H1 (cell line): ENCODE results near the gene SLC13A5. TPM values are rescaled to one million over a fixed set of nuclear protein-coding genes. Genes with fewer than 3 reads are reported as not detected.

Experiments
- CTCF ChIA-PET: fragments of 300-600 bp; sonication (Branson Sonifier 250); formaldehyde crosslinking; loops from one replicate; lab custom pipeline; 2021; ENCODE audit not compliant: partially characterized antibody; lab: Charles Lee
- POLR2A ChIA-PET: fragments of 300-600 bp; sonication (Branson Sonifier 250); formaldehyde crosslinking; loops from one replicate; lab custom pipeline; 2021; ENCODE audit warnings: inconsistent platforms; ENCODE audit not compliant: partially characterized antibody; lab: Charles Lee
- DNase-seq, 2 experiments: peaks; one replicate each; pipeline versions ENCODE4 v3.0.0 to v3.0.0-alpha.2; 2010 to 2022; ENCODE audit warnings: low spot score in 2 of 2, low read depth in 1 of 2, mixed read lengths in 1 of 2
- FAIRE-seq: peaks from 2 replicates; lab custom pipeline; 2011; peaks lifted over from hg19 to GRCh38; lab: Jason Lieb, UNC
- H2AFZ ChIP-seq: 2 replicates; pipeline ENCODE4 v1.8.1; 2012; ENCODE audit warnings: low read length, inconsistent platforms
- H2AK5ac ChIP-seq: 2 replicates; pipeline ENCODE4 v1.6.1; 2013; ENCODE audit warnings: low read depth, low read length
- H2BK120ac ChIP-seq: replicated peaks from 2 replicates; pipeline ENCODE3; 2013; ENCODE audit warnings: low read depth, low read length, inconsistent platforms
- H2BK12ac ChIP-seq: 2 replicates; pipeline ENCODE4 v1.6.1; 2013; ENCODE audit warnings: low read depth, low read length
- H2BK15ac ChIP-seq: 2 replicates; pipeline ENCODE4 v1.6.1; 2013; ENCODE audit warnings: low read length
- H2BK20ac ChIP-seq: 2 replicates; pipeline ENCODE4 v1.6.1; 2013; ENCODE audit warnings: low read length
- H2BK5ac ChIP-seq: 2 replicates; pipeline ENCODE4 v1.6.1; 2013; ENCODE audit warnings: low read depth, low read length
- H3K14ac ChIP-seq: 2 replicates; pipeline ENCODE4 v1.6.1; 2013; ENCODE audit warnings: inconsistent platforms; ENCODE audit not compliant: insufficient read length
- H3K18ac ChIP-seq: 2 replicates; pipeline ENCODE4 v1.6.1; 2013; ENCODE audit warnings: low read length; ENCODE audit errors: extremely low read depth
- H3K23ac ChIP-seq: 2 replicates; pipeline ENCODE4 v1.6.1; 2013; ENCODE audit warnings: inconsistent platforms; ENCODE audit not compliant: insufficient read length
- H3K23me2 ChIP-seq: 2 replicates; pipeline ENCODE4 v1.6.1; 2013; ENCODE audit warnings: low read depth, low read length
- H3K27ac ChIP-seq: 2 replicates; pipeline ENCODE4 v1.6.1; 2011; ENCODE audit warnings: low read depth, low read length, inconsistent platforms
- H3K27me3 ChIP-seq, 4 experiments: replicated peaks in 1 of 4; 1 replicate in 1 of 4; 2 replicates in 3 of 4; pipeline versions ENCODE4 v1.6.1 to v1.8.1; 2011 to 2013; ENCODE audit warnings: low read length in 3 of 4, mild to moderate bottlenecking in 3 of 4, inconsistent platforms in 2 of 4, mixed read lengths in 2 of 4, moderate library complexity in 1 of 4; ENCODE audit not compliant: control insufficient read depth in 3 of 4, insufficient read depth in 3 of 4; ENCODE audit errors: extremely low read depth in 1 of 4
- H3K36me3 ChIP-seq, 4 experiments: 2 replicates each; pipeline versions ENCODE4 v1.6.1 to v1.8.1; 2011 to 2013; ENCODE audit warnings: mild to moderate bottlenecking in 4 of 4, low read length in 3 of 4, moderate library complexity in 2 of 4, control low read depth in 1 of 4, inconsistent platforms in 1 of 4; ENCODE audit not compliant: insufficient read depth in 4 of 4, control insufficient read depth in 2 of 4
- H3K4ac ChIP-seq: replicated peaks from 2 replicates; pipeline ENCODE3; 2013; ENCODE audit warnings: low read length, low read depth, mixed read lengths, inconsistent platforms; ENCODE audit not compliant: insufficient read length
- H3K4me1 ChIP-seq, 4 experiments: replicated peaks in 1 of 4; 1 replicate in 1 of 4; 2 replicates in 3 of 4; pipeline versions ENCODE4 v1.6.1 to v1.8.1; 2011 to 2013; ENCODE audit warnings: low read length in 3 of 4, inconsistent platforms in 2 of 4, mixed read lengths in 1 of 4; ENCODE audit not compliant: insufficient read depth in 4 of 4, control insufficient read depth in 3 of 4
- H3K4me2 ChIP-seq, 2 experiments: 2 replicates each; pipeline versions ENCODE4 v1.6.1 to v1.8.1; 2011 to 2013; ENCODE audit warnings: low read depth in 2 of 2, low read length in 2 of 2, control low read depth in 1 of 2, inconsistent platforms in 1 of 2, mild to moderate bottlenecking in 1 of 2; ENCODE audit not compliant: insufficient read depth in 1 of 2
- H3K4me3 ChIP-seq, 4 experiments: fragments of 200-600, 300-600 bp in 1 of 4; sonication (generic), shearing (Covaris generic), sonication (Bioruptor Twin) in 1 of 4; 2 replicates each; pipeline versions ENCODE4 v1.5.1 to v1.8.1; 2011 to 2016; ENCODE audit warnings: low read length in 4 of 4, low read depth in 3 of 4, control low read depth in 2 of 4, inconsistent platforms in 2 of 4, mild to moderate bottlenecking in 2 of 4, mixed read lengths in 1 of 4, moderate library complexity in 1 of 4; ENCODE audit not compliant: insufficient read depth in 2 of 4; ENCODE audit errors: extremely low read depth in 1 of 4
- H3K56ac ChIP-seq: replicated peaks from 2 replicates; pipeline ENCODE3; 2013; ENCODE audit warnings: low read depth, mild to moderate bottlenecking, mixed read lengths, low read length, inconsistent platforms; ENCODE audit not compliant: insufficient read length
- H3K79me1 ChIP-seq: 2 replicates; pipeline ENCODE4 v1.6.1; 2013; ENCODE audit warnings: low read depth, low read length, control low read depth
- H3K79me2 ChIP-seq, 2 experiments: 2 replicates each; pipeline versions ENCODE4 v1.6.1 to v1.8.1; 2012 to 2013; ENCODE audit warnings: low read length in 2 of 2, mild to moderate bottlenecking in 2 of 2, inconsistent platforms in 1 of 2; ENCODE audit not compliant: insufficient read depth in 2 of 2, control insufficient read depth in 1 of 2
- H3K9ac ChIP-seq, 4 experiments: replicated peaks in 1 of 4; 1 replicate in 1 of 4; 2 replicates in 3 of 4; pipeline versions ENCODE4 v1.6.1 to v1.8.1; 2011 to 2013; ENCODE audit warnings: low read depth in 3 of 4, low read length in 3 of 4, control low read depth in 2 of 4, mild to moderate bottlenecking in 2 of 4, moderate library complexity in 2 of 4, inconsistent platforms in 1 of 4; ENCODE audit errors: extremely low read depth in 1 of 4
- H3K9me3 ChIP-seq, 2 experiments: 2 replicates each; pipeline versions ENCODE4 v1.6.1 to v1.8.1; 2012 to 2013; ENCODE audit warnings: mild to moderate bottlenecking in 2 of 2, moderate library complexity in 2 of 2, control low read depth in 1 of 2, inconsistent platforms in 1 of 2, low read depth in 1 of 2, low read length in 1 of 2, mixed read lengths in 1 of 2; ENCODE audit not compliant: insufficient read depth in 2 of 2
- H4K20me1 ChIP-seq, 2 experiments: replicated peaks in 1 of 2; 2 replicates each; pipeline versions ENCODE3 to v1.8.1; 2011 to 2013; ENCODE audit warnings: inconsistent platforms in 2 of 2, low read length in 2 of 2, mild to moderate bottlenecking in 1 of 2; ENCODE audit not compliant: insufficient read depth in 2 of 2, control insufficient read depth in 1 of 2
- H4K5ac ChIP-seq: 2 replicates; pipeline ENCODE4 v1.6.1; 2013; ENCODE audit warnings: low read length, low read depth, mixed read lengths, inconsistent platforms; ENCODE audit not compliant: insufficient read length
- H4K8ac ChIP-seq: 2 replicates; pipeline ENCODE4 v1.8.0; 2013; ENCODE audit warnings: mild to moderate bottlenecking, moderate library complexity, low read length, inconsistent platforms; ENCODE audit not compliant: insufficient read depth; ENCODE audit errors: extremely low read depth
- H4K91ac ChIP-seq: replicated peaks from 2 replicates; pipeline ENCODE3; 2013; ENCODE audit warnings: low read length, mixed read lengths, inconsistent platforms; ENCODE audit not compliant: insufficient read length
- CBX5 ChIP-seq: fragments of 300-800, 300-1000 bp; sonication (generic); IDR thresholded peaks from 2 replicates; pipeline ENCODE4 v1.7.1; 2016; ENCODE audit warnings: antibody characterized with exemption, low read length, low read depth
- CBX8 ChIP-seq: fragments of 300-800, 300-1000 bp; sonication (generic); IDR thresholded peaks from 2 replicates; pipeline ENCODE4 v1.7.1; 2016; ENCODE audit warnings: low read depth, low read length, borderline replicate concordance
- CHD2 ChIP-seq: IDR thresholded peaks from 2 replicates; pipeline ENCODE4 v1.6.1; 2012; ENCODE audit warnings: low read length, improper control_type of control experiment
- CREB1 ChIP-seq: IDR thresholded peaks from 2 replicates; pipeline ENCODE4 v1.6.1; 2012; ENCODE audit warnings: inconsistent platforms
- GTF2F1 ChIP-seq: IDR thresholded peaks from 2 replicates; pipeline ENCODE4 v1.6.1; 2012; ENCODE audit warnings: low read depth, low read length, improper control_type of control experiment, borderline replicate concordance
- KDM5A ChIP-seq: fragments of 200-600 bp; IDR thresholded peaks from 2 replicates; pipeline ENCODE4 v1.7.1; 2012; ENCODE audit warnings: mild to moderate bottlenecking, low read length, inconsistent platforms, mixed read lengths
- NANOG ChIP-seq: IDR thresholded peaks from 2 replicates; pipeline ENCODE4 v1.6.1; 2011; ENCODE audit warnings: low read length, low read depth, mild to moderate bottlenecking, inconsistent platforms; ENCODE audit not compliant: insufficient read depth, poor library complexity, severe bottlenecking
- POLR2AphosphoS5 ChIP-seq: IDR thresholded peaks from 2 replicates; pipeline ENCODE4 v1.6.1; 2011; ENCODE audit warnings: low read depth, low read length
- RNF2 ChIP-seq: fragments of 200-900, 300-1000 bp; sonication (generic); IDR thresholded peaks from 2 replicates; pipeline ENCODE4 v1.7.1; 2016; ENCODE audit warnings: borderline replicate concordance, low read depth, mild to moderate bottlenecking, antibody characterized with exemption, low read length; ENCODE audit not compliant: poor library complexity, severe bottlenecking; ENCODE audit errors: missing control alignments
- SIRT6 ChIP-seq: IDR thresholded peaks from one replicate; pipeline ENCODE4 v1.7.1; 2012; ENCODE audit warnings: low read length, inconsistent platforms
- SRF ChIP-seq: IDR thresholded peaks from 2 replicates; pipeline ENCODE4 v1.6.1; 2011; ENCODE audit warnings: mild to moderate bottlenecking, low read depth, low read length, moderate library complexity
- SUZ12 ChIP-seq: fragments of 200-600 bp; sonication (generic); IDR thresholded peaks from 2 replicates; pipeline ENCODE4 v1.6.1; 2012; ENCODE audit warnings: mild to moderate bottlenecking, inconsistent platforms, low read length, moderate library complexity, mixed read lengths
- TAF1 ChIP-seq: IDR thresholded peaks from 2 replicates; pipeline ENCODE4 v1.6.1; 2011; ENCODE audit warnings: mild to moderate bottlenecking, low read depth, low read length
- YY1 ChIP-seq: IDR thresholded peaks from 2 replicates; pipeline ENCODE4 v1.6.1; 2011; ENCODE audit warnings: low read depth, mild to moderate bottlenecking, low read length
- WGBS, 2 experiments: shearing (Covaris generic) in 1 of 2; methylation state at CpG; one replicate each; pipeline versions ENCODE4 v1.1.6 to v1.1.7; 2013 to 2015; ENCODE audit warnings: low lambda C conversion rate in 2 of 2, mixed read lengths in 2 of 2, inconsistent platforms in 1 of 2, low coverage in 1 of 2, missing lambda C conversion rate in 1 of 2; ENCODE audit not compliant: insufficient replicate concordance in 2 of 2, insufficient coverage in 1 of 2, insufficient read length in 1 of 2; ENCODE audit errors: extremely low coverage in 1 of 2, missing lambda C conversion rate in 1 of 2; 5-methylcytosine and 5-hydroxymethylcytosine counted together
- polyA plus RNA-seq, 7 experiments: library from polyadenylated mRNA; depleted of rRNA in 3 of 7; stranded (reverse) in 5 of 7; unstranded in 2 of 7; fragments of >200 nt in 5 of 7; fragments of 200-250 nt in 2 of 7; gene quantifications; 1 replicate in 5 of 7; 2 replicates in 1 of 7; 4 replicates in 1 of 7; pipeline versions ENCODE4 v1.2.1 to v1.2.3, GENCODE V29; 2011 to 2013; ENCODE audit warnings: missing spikeins in 2 of 7, mixed read lengths in 2 of 7
- total RNA-seq: library from RNA; stranded (reverse); fragmentation: NEBNext Ultra II Directional; extraction: Animal tissue kit (Norgen Biotek cat#: 25700); gene quantifications from 2 replicates; pipeline ENCODE4 v1.2.1, GENCODE V29; 2021

Gene SLC13A5
- total and polyA plus RNA-seq, 2 of the 8 experiments (the other 6 are each of a cell fraction or from before 2014, with no cell fraction given): 2.1 to 2.6 TPM

GRCh38 chr17:6708357-6708961, 4.7 kb downstream of the SLC13A5 start:
- Histone ChIP-seq H3K4ac (no peak overlapping the region), H2BK20ac (no peak overlapping the region), H4K8ac (no peak overlapping the region), H3K56ac (no peak overlapping the region), H3K27me3 (peaks cover 4 to 20% (median 17%) of the 10 kb centered on the region in 4 experiments), H3K18ac (no peak overlapping the region), H2BK15ac (no peak overlapping the region), H2BK120ac (no peak overlapping the region), H3K23me2 (peaks cover 11% of the 10 kb centered on the region; the same call in 1 of the 2 replicates), H3K9me3 (no peaks in the 10 kb centered on the region), H2AFZ (no peak overlapping the region), H3K9ac (no peak overlapping the region), H4K91ac (no peak overlapping the region), H3K4me3 (no peak overlapping the region), H3K4me1 (peaks cover 0 to 12% (median 9%) of the 10 kb centered on the region in 4 experiments; a peak in 6 of 7 replicates), H2BK5ac (no peak overlapping the region), H2BK12ac (no peak overlapping the region), H3K36me3 (no peaks in the 10 kb centered on the region), H3K27ac (no peak overlapping the region), H3K23ac (no peak overlapping the region), H3K79me2 (no peaks in the 10 kb centered on the region), H2AK5ac (no peak overlapping the region), H3K4me2 (no peak overlapping the region), H3K79me1 (no peaks in the 10 kb centered on the region; the same call in 1 of the 2 replicates), H3K14ac (no peak overlapping the region), H4K20me1 (no peaks in the 10 kb centered on the region), H4K5ac (no peak overlapping the region)
- FAIRE-seq: no peak
- ChIA-PET POLR2A (no interaction called here), CTCF (interaction anchor here (0.7 to 1.2 kb wide), 2 partner anchors 11 to 33 kb away, joined by 3 read pairs; no protein-coding TSS in a partner anchor)
- no peak for DNase-seq
- WGBS, 2 experiments: 89% methylated on average over 12 of the region's 12 CpGs; no CpG with 5 or more reads in 1 of the 2 experiments
- no peak for TF ChIP-seq RNF2
- no peak for TF ChIP-seq CHD2
- TF ChIP-seq SUZ12: no peak
- TF ChIP-seq CREB1: no peak
- no peak for TF ChIP-seq GTF2F1
- no peak for TF ChIP-seq KDM5A
- no peak for TF ChIP-seq CBX5
- TF ChIP-seq SIRT6: no peak
- no peak for TF ChIP-seq POLR2AphosphoS5
- no peak for TF ChIP-seq CBX8
- no peak for TF ChIP-seq NANOG
- no peak for TF ChIP-seq YY1
- no peak for TF ChIP-seq SRF
- no peak for TF ChIP-seq TAF1
